ENCODE results near the gene CENPP.

The CENPP gene

GRCh38 chr9:92639791-92640271 lies 314.1 kb downstream of the CENPP start:
- H3K4me1 ChIP-seq (ENCODE audit: control insufficient read depth, insufficient read depth, low read length), result no peaks in the 10 kb centered on the region
- H3K27ac ChIP-seq (ENCODE audit: low read depth, low read length), result no peak overlapping the region
- no peaks in the 10 kb centered on the region for H3K27me3 ChIP-seq (ENCODE audit: control insufficient read depth, insufficient read depth, low read length)
- H3K9ac ChIP-seq (ENCODE audit: low read length), result no peak overlapping the region
- H3K9me3 ChIP-seq (ENCODE audit: control insufficient read depth, insufficient read depth, low read depth, low read length), result no peaks in the 10 kb centered on the region
- peaks cover 78% of the 10 kb centered on the region for H3K36me3 ChIP-seq (ENCODE audit: control insufficient read depth, insufficient read depth, low read length)
- H3K4me3 ChIP-seq (ENCODE audit: low read depth, low read length), result no peak overlapping the region

DNA sequence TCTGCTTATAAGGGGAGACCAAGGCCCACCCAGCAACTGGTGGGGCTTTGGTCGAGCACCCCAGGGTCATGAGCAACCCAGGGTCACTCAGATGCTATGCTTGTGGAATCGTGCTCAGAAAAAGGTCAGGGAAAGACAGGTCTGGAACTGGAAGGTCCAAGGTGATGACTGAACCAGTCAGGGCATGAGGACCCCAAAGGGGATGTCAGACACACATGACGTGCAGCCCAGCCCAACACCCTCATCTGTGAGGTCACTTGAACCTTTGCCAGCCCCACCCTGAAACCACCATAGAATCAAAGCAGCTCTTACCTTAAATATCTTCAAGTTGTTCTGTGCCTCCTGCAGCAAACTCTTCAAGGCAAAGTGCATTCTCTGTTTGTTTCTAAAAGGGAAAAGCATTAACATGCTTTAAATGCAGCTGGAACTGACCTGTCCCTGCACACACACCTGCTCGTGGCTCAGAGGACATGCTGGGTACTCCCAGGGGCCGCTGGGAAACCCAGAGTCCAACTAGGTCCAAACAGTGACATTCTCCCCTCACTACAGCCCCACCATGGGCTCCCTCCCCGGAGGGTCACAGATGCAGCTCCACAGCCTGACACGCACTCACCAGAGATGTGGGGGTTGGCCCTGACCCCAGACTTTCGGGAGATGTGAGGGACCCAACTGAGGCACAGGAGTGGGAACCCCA lies 314.8 kb downstream of the CENPP start:
- Histone ChIP-seq H3K4me3 (ENCODE audit: low read depth, low read length) (no peak overlapping the region), H3K4me1 (ENCODE audit: control insufficient read depth, insufficient read depth, low read length) (no peaks in the 10 kb centered on the region), H3K9ac (ENCODE audit: low read length) (no peak overlapping the region), H3K36me3 (ENCODE audit: control insufficient read depth, insufficient read depth, low read length) (peaks cover 81% of the 10 kb centered on the region), H3K27ac (ENCODE audit: low read depth, low read length) (no peak overlapping the region), H3K27me3 (ENCODE audit: control insufficient read depth, insufficient read depth, low read length) (no peaks in the 10 kb centered on the region), H3K9me3 (ENCODE audit: control insufficient read depth, insufficient read depth, low read depth, low read length) (no peaks in the 10 kb centered on the region)

DNA sequence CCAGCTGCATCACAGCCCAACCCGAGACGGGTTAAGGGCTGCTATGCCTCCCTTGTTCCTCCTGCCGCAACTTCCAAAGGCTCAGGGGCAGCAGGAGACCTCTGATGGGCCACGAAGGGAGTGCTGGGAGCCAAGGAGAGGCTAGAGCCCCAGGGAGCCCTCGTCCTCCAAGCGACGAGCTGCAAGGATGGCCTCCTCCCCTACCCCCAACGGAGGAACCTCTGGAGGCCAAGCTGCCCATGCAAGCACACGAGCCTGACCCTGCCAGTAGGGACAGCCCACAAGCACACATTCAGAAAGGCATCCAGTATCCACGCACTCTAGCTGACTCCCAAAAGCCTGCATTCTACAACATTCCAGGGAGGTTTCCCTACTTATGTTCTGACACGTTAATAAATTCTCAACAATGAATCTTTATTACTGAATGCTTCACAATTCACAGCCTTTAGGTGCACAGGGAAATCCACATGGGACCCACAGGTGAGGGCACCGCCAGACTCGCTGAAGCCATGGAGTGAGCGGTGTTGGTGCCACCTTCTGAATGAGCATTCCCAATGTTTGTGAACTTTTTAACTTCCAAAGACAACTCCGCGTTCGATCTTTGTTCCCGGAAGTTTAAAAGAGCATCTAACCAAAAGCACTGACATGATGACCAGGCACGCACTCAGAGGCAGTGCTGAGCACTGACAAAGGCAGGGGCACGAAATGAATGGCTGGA lies 315.5 kb downstream of the CENPP start:
- H3K27me3 ChIP-seq (ENCODE audit: control insufficient read depth, insufficient read depth, low read length), result no peaks in the 10 kb centered on the region
- H3K27ac ChIP-seq (ENCODE audit: low read depth, low read length), result no peak overlapping the region
- H3K4me1 ChIP-seq (ENCODE audit: control insufficient read depth, insufficient read depth, low read length), result no peaks in the 10 kb centered on the region
- H3K9me3 ChIP-seq (ENCODE audit: control insufficient read depth, insufficient read depth, low read depth, low read length), result no peaks in the 10 kb centered on the region
- H3K9ac ChIP-seq (ENCODE audit: low read length), result no peak overlapping the region
- H3K4me3 ChIP-seq (ENCODE audit: low read depth, low read length), result no peak overlapping the region
- H3K36me3 ChIP-seq (ENCODE audit: control insufficient read depth, insufficient read depth, low read length), result peaks cover 81% of the 10 kb centered on the region

GRCh38 chr9:92642041-92642451 lies 316.3 kb downstream of the CENPP start:
- Histone ChIP-seq H3K4me3 (ENCODE audit: low read depth, low read length) (no peak overlapping the region), H3K9ac (ENCODE audit: low read length) (no peak overlapping the region), H3K36me3 (ENCODE audit: control insufficient read depth, insufficient read depth, low read length) (peaks cover 80% of the 10 kb centered on the region), H3K4me1 (ENCODE audit: control insufficient read depth, insufficient read depth, low read length) (no peaks in the 10 kb centered on the region), H3K9me3 (ENCODE audit: control insufficient read depth, insufficient read depth, low read depth, low read length) (no peaks in the 10 kb centered on the region), H3K27ac (ENCODE audit: low read depth, low read length) (no peak overlapping the region), H3K27me3 (ENCODE audit: control insufficient read depth, insufficient read depth, low read length) (no peaks in the 10 kb centered on the region)

DNA sequence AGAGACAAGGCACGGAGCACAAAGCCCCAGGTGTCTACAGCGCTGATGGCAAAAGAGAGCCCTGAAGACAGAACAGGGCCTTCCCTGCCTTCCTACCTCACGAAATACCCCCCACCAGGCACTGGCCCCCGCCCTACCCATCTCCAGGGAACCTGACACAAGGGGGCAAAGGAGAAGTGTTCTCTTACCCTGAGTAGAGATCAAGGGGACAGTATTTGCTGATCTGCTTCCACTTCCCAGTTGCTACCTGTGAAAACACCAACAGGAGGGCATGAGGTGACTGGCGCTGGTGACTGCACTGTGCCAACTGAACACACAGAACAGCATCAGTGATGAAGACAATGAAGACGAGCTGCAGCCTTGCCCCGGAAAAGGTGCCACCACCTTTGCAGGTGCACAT lies 316.8 kb downstream of the CENPP start:
- H3K4me1 ChIP-seq (ENCODE audit: control insufficient read depth, insufficient read depth, low read length), result no peaks in the 10 kb centered on the region
- H3K27ac ChIP-seq (ENCODE audit: low read depth, low read length), result no peak overlapping the region
- peaks cover 79% of the 10 kb centered on the region for H3K36me3 ChIP-seq (ENCODE audit: control insufficient read depth, insufficient read depth, low read length)
- no peaks in the 10 kb centered on the region for H3K9me3 ChIP-seq (ENCODE audit: control insufficient read depth, insufficient read depth, low read depth, low read length)
- no peak overlapping the region for H3K4me3 ChIP-seq (ENCODE audit: low read depth, low read length)
- H3K9ac ChIP-seq (ENCODE audit: low read length), result no peak overlapping the region
- H3K27me3 ChIP-seq (ENCODE audit: control insufficient read depth, insufficient read depth, low read length), result no peaks in the 10 kb centered on the region

GRCh38 chr9:92644278-92644677 lies 318.5 kb downstream of the CENPP start:
- Histone ChIP-seq H3K4me1 (ENCODE audit: control insufficient read depth, insufficient read depth, low read length) (no peaks in the 10 kb centered on the region), H3K9me3 (ENCODE audit: control insufficient read depth, insufficient read depth, low read depth, low read length) (no peaks in the 10 kb centered on the region), H3K27me3 (ENCODE audit: control insufficient read depth, insufficient read depth, low read length) (no peaks in the 10 kb centered on the region), H3K9ac (ENCODE audit: low read length) (no peak overlapping the region), H3K36me3 (ENCODE audit: control insufficient read depth, insufficient read depth, low read length) (peaks cover 79% of the 10 kb centered on the region), H3K27ac (ENCODE audit: low read depth, low read length) (no peak overlapping the region), H3K4me3 (ENCODE audit: low read depth, low read length) (no peak overlapping the region)

- Histone ChIP-seq H3K27ac (ENCODE audit: low read depth, low read length) (no peak overlapping the region), H3K4me3 (ENCODE audit: low read depth, low read length) (no peak overlapping the region), H3K36me3 (ENCODE audit: control insufficient read depth, insufficient read depth, low read length) (peaks cover 82% of the 10 kb centered on the region)
Measured at GRCh38 chr9:92645041-92645440, 319.3 kb downstream of the CENPP start.

GRCh38 chr9:92647671-92648473 lies 322.1 kb downstream of the CENPP start:
- Histone ChIP-seq H3K4me1 (ENCODE audit: control insufficient read depth, insufficient read depth, low read length) (no peaks in the 10 kb centered on the region), H3K4me3 (ENCODE audit: low read depth, low read length) (no peak overlapping the region), H3K9ac (ENCODE audit: low read length) (no peak overlapping the region), H3K27me3 (ENCODE audit: control insufficient read depth, insufficient read depth, low read length) (no peaks in the 10 kb centered on the region), H3K27ac (ENCODE audit: low read depth, low read length) (no peak overlapping the region), H3K36me3 (ENCODE audit: control insufficient read depth, insufficient read depth, low read length) (peaks cover 62% of the 10 kb centered on the region), H3K9me3 (ENCODE audit: control insufficient read depth, insufficient read depth, low read depth, low read length) (no peaks in the 10 kb centered on the region)

More at GRCh38 chr9:92645041-92645440, 319.3 kb downstream of the CENPP start:
- H3K4me1 ChIP-seq (ENCODE audit: control insufficient read depth, insufficient read depth, low read length), result no peaks in the 10 kb centered on the region
- H3K9me3 ChIP-seq (ENCODE audit: control insufficient read depth, insufficient read depth, low read depth, low read length), result no peaks in the 10 kb centered on the region
- H3K9ac ChIP-seq (ENCODE audit: low read length), result no peak overlapping the region
- H3K27me3 ChIP-seq (ENCODE audit: control insufficient read depth, insufficient read depth, low read length), result no peaks in the 10 kb centered on the region

DNA sequence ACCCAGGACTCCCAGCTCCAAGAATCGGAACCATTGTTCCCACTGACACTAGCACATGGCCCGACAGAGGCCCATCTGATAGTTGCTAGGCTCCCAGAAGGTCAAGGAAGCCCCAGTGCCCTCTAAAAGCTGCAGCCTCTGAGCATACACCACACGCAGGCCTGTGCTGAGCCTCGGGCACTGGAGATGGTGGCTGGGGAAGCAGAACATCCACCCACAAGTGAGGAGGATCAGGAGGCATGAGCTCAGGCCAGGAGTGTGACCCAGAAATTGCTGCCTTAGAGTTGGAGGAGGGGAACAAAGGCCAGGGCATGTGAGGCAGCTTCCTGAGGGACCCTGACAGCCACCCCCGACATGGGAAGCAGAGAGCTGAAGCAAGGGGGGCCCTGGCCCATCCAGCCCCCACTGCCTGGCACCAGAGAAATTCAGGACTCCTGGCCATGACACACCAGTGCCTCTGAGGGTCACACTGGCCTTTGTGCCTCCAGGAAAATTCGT lies 322.8 kb downstream of the CENPP start:
- Histone ChIP-seq H3K4me3 (ENCODE audit: low read depth, low read length) (no peak overlapping the region), H3K9ac (ENCODE audit: low read length) (no peak overlapping the region), H3K27ac (ENCODE audit: low read depth, low read length) (no peak overlapping the region), H3K36me3 (ENCODE audit: control insufficient read depth, insufficient read depth, low read length) (peaks cover 60% of the 10 kb centered on the region), H3K9me3 (ENCODE audit: control insufficient read depth, insufficient read depth, low read depth, low read length) (no peaks in the 10 kb centered on the region), H3K27me3 (ENCODE audit: control insufficient read depth, insufficient read depth, low read length) (no peaks in the 10 kb centered on the region), H3K4me1 (ENCODE audit: control insufficient read depth, insufficient read depth, low read length) (no peaks in the 10 kb centered on the region)

GRCh38 chr9:92649007-92649406 lies 323.3 kb downstream of the CENPP start:
- Histone ChIP-seq H3K4me1 (ENCODE audit: control insufficient read depth, insufficient read depth, low read length) (no peaks in the 10 kb centered on the region), H3K36me3 (ENCODE audit: control insufficient read depth, insufficient read depth, low read length) (peaks cover 59% of the 10 kb centered on the region), H3K9ac (ENCODE audit: low read length) (no peak overlapping the region)

More at GRCh38 chr9:92649007-92649406, 323.3 kb downstream of the CENPP start:
- H3K27me3 ChIP-seq (ENCODE audit: control insufficient read depth, insufficient read depth, low read length), result no peaks in the 10 kb centered on the region
- H3K9me3 ChIP-seq (ENCODE audit: control insufficient read depth, insufficient read depth, low read depth, low read length), result no peaks in the 10 kb centered on the region
- no peak overlapping the region for H3K4me3 ChIP-seq (ENCODE audit: low read depth, low read length)
- no peak overlapping the region for H3K27ac ChIP-seq (ENCODE audit: low read depth, low read length)
